ENCODE data around the gene ELMO3. TPM values are rescaled to one million over a fixed set of nuclear protein-coding genes. Genes with fewer than 3 reads are reported as not detected.
A peak's percentile ranks its signal among the peaks of the same experiment; 100 is the strongest.

ELMO3 gene
- total and polyA plus RNA-seq, 2 of the 13 experiments (the other 11 are each of a cell fraction or from before 2014, with no cell fraction given): 2.6 to 4.0 TPM

DNA sequence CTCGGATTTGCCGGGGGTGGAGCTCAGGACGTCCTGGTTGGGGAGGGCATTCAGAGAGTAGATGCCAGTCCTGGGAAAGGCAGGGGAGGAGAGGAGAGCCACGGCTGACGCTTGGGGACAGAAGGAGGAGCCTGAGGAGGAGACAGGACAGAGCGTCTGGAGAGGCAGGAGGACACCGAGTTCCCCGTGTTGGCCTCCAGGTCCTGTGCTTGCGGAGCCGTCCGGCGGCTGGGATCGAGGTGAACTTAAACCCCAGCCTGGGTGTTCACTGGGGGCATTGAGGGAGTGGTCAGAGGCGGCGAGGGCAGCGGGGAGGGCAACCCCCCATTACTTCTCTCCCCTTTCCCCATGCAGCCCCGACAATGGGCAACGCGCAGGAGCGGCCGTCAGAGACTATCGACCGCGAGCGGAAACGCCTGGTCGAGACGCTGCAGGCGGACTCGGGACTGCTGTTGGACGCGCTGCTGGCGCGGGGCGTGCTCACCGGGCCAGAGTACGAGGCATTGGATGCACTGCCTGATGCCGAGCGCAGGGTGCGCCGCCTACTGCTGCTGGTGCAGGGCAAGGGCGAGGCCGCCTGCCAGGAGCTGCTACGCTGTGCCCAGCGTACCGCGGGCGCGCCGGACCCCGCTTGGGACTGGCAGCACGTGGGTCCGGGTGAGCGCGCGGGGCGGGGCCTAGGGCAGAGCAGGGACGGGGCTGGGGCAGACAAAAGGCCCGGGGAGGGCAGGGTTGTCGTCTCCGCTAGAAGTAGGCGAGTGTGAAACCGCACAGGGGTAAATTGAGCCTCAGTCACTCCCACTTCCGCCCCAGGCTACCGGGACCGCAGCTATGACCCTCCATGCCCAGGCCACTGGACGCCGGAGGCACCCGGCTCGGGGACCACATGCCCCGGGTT lies 24.9 kb upstream of the ELMO3 start (continued):
- TF ChIP-seq NFIC (IDR thresholded peaks at IDR 0.05; ENCODE audit: low read length) (no peak), POLR2G (IDR thresholded peaks at IDR 0.05; ENCODE audit: low read depth, low read length) (peak; percentile 83), SRY (CRISPR knock-in tag; IDR thresholded peaks at IDR 0.05) (peak; percentile 97), ZNF792 (CRISPR knock-in tag; IDR thresholded peaks at IDR 0.05) (peak; percentile 73; the same call in 1 of the 2 replicates), RAD51 (IDR thresholded peaks at IDR 0.05; ENCODE audit: borderline replicate concordance) (no peak), ISX (CRISPR knock-in tag; conservative IDR thresholded peaks at IDR 0.05) (no peak), FOXA3 (CRISPR knock-in tag; IDR thresholded peaks at IDR 0.05) (peak; percentile 72), ZNF33B (CRISPR knock-in tag; IDR thresholded peaks at IDR 0.05) (peak; percentile 95; the same call in 1 of the 2 replicates), ZNF230 (CRISPR knock-in tag; IDR thresholded peaks at IDR 0.05) (peak; percentile 84; the same call in 1 of the 2 replicates), ZNF224 (CRISPR knock-in tag; IDR thresholded peaks at IDR 0.05) (peak; percentile 94; the same call in 1 of the 2 replicates), JUNB (CRISPR knock-in tag; IDR thresholded peaks at IDR 0.05; ENCODE audit: borderline replicate concordance) (no peak), GLI4 (CRISPR knock-in tag; IDR thresholded peaks at IDR 0.05; ENCODE audit: borderline replicate concordance) (peak; percentile 83; the same call in 1 of the 2 replicates), ZKSCAN1 (IDR thresholded peaks at IDR 0.05; ENCODE audit: low read length) (no peak; the same call in 1 of the 2 replicates), DNMT3B (CRISPR knock-in tag; conservative IDR thresholded peaks at IDR 0.05) (0 out of 2 replicates have a peak, but pooled peaks have one; percentile 53), ZNF367 (CRISPR knock-in tag; IDR thresholded peaks at IDR 0.05; ENCODE audit: borderline replicate concordance) (no peak), GATA4 (IDR thresholded peaks at IDR 0.05; ENCODE audit: borderline replicate concordance, low read depth) (no peak), ZHX1 (CRISPR knock-in tag; IDR thresholded peaks at IDR 0.05; ENCODE audit: low read depth) (no peak; the same call in 1 of the 2 replicates), MLLT10 (CRISPR knock-in tag; IDR thresholded peaks at IDR 0.05) (no peak)
- TF ChIP-seq, protein P1, sequence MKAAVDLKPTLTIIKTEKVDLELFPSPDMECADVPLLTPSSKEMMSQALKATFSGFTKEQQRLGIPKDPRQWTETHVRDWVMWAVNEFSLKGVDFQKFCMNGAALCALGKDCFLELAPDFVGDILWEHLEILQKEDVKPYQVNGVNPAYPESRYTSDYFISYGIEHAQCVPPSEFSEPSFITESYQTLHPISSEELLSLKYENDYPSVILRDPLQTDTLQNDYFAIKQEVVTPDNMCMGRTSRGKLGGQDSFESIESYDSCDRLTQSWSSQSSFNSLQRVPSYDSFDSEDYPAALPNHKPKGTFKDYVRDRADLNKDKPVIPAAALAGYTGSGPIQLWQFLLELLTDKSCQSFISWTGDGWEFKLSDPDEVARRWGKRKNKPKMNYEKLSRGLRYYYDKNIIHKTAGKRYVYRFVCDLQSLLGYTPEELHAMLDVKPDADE (CRISPR knock-in tag; IDR thresholded peaks at IDR 0.05): 0 out of 2 replicates have a peak, but pooled peaks have one; percentile 22
- TF ChIP-seq, protein P2, sequence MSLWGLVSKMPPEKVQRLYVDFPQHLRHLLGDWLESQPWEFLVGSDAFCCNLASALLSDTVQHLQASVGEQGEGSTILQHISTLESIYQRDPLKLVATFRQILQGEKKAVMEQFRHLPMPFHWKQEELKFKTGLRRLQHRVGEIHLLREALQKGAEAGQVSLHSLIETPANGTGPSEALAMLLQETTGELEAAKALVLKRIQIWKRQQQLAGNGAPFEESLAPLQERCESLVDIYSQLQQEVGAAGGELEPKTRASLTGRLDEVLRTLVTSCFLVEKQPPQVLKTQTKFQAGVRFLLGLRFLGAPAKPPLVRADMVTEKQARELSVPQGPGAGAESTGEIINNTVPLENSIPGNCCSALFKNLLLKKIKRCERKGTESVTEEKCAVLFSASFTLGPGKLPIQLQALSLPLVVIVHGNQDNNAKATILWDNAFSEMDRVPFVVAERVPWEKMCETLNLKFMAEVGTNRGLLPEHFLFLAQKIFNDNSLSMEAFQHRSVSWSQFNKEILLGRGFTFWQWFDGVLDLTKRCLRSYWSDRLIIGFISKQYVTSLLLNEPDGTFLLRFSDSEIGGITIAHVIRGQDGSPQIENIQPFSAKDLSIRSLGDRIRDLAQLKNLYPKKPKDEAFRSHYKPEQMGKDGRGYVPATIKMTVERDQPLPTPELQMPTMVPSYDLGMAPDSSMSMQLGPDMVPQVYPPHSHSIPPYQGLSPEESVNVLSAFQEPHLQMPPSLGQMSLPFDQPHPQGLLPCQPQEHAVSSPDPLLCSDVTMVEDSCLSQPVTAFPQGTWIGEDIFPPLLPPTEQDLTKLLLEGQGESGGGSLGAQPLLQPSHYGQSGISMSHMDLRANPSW (CRISPR knock-in tag; IDR thresholded peaks at IDR 0.05; ENCODE audit: borderline replicate concordance): peak; percentile 78; the same call in 1 of the 2 replicates
- TF ChIP-seq, protein P3, sequence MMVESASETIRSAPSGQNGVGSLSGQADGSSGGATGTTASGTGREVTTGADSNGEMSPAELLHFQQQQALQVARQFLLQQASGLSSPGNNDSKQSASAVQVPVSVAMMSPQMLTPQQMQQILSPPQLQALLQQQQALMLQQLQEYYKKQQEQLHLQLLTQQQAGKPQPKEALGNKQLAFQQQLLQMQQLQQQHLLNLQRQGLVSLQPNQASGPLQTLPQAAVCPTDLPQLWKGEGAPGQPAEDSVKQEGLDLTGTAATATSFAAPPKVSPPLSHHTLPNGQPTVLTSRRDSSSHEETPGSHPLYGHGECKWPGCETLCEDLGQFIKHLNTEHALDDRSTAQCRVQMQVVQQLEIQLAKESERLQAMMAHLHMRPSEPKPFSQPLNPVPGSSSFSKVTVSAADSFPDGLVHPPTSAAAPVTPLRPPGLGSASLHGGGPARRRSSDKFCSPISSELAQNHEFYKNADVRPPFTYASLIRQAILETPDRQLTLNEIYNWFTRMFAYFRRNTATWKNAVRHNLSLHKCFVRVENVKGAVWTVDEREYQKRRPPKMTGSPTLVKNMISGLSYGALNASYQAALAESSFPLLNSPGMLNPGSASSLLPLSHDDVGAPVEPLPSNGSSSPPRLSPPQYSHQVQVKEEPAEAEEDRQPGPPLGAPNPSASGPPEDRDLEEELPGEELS (CRISPR knock-in tag; IDR thresholded peaks at IDR 0.05): peak; percentile 52; the same call in 1 of the 2 replicates

All from HepG2 (cell line).